H9 (cell line): ENCODE results near the gene CXCR2. TPM values are rescaled to one million over a fixed set of nuclear protein-coding genes. Genes with fewer than 3 reads are reported as not detected.
A peak's percentile ranks its signal among the peaks of the same experiment; 100 is the strongest.

Source experiments
- DNase-seq: peaks from one replicate; pipeline ENCODE4 v3.0.0-alpha.2; 2017
- H2AFZ ChIP-seq: one replicate; pipeline ENCODE4 v1.6.1; 2013; ENCODE audit warnings: mild to moderate bottlenecking, low read length, control low read depth, moderate library complexity
- H2AK5ac ChIP-seq: 2 replicates; pipeline ENCODE4 v1.6.1; 2013; ENCODE audit warnings: low read length, control low read depth, mixed read lengths; ENCODE audit not compliant: insufficient read length
- H2BK120ac ChIP-seq: one replicate; pipeline ENCODE4 v1.6.1; 2013; ENCODE audit warnings: low read depth, mild to moderate bottlenecking, low read length, control low read depth, inconsistent platforms; ENCODE audit not compliant: poor library complexity, severe bottlenecking
- H2BK12ac ChIP-seq: 2 replicates; pipeline ENCODE4 v1.6.1; 2013; ENCODE audit warnings: low read length, control low read depth, mixed read lengths, low read depth; ENCODE audit not compliant: insufficient read length
- H2BK15ac ChIP-seq: 2 replicates; pipeline ENCODE4 v1.6.1; 2013; ENCODE audit warnings: low read depth, low read length, control low read depth
- H2BK20ac ChIP-seq: one replicate; pipeline ENCODE4 v1.6.1; 2013; ENCODE audit warnings: low read depth, mild to moderate bottlenecking, low read length, control low read depth, inconsistent platforms; ENCODE audit not compliant: poor library complexity, severe bottlenecking
- H2BK5ac ChIP-seq: 2 replicates; pipeline ENCODE4 v1.6.1; 2013; ENCODE audit warnings: low read length, control low read depth, mixed read lengths; ENCODE audit not compliant: insufficient read length
- H3K14ac ChIP-seq: 2 replicates; pipeline ENCODE4 v1.6.1; 2013; ENCODE audit warnings: low read length, control low read depth; ENCODE audit not compliant: insufficient read depth
- H3K18ac ChIP-seq: 2 replicates; pipeline ENCODE4 v1.6.1; 2013; ENCODE audit warnings: low read depth, mild to moderate bottlenecking, mixed read lengths, low read length, control low read depth; ENCODE audit not compliant: insufficient read length
- H3K23ac ChIP-seq: 2 replicates; pipeline ENCODE4 v1.6.1; 2013; ENCODE audit warnings: low read length, control low read depth, mixed read lengths, low read depth; ENCODE audit not compliant: insufficient read length
- H3K23me2 ChIP-seq: 2 replicates; pipeline ENCODE4 v1.6.1; 2013; ENCODE audit warnings: low read depth, mild to moderate bottlenecking, mixed read lengths, low read length, control low read depth; ENCODE audit not compliant: insufficient read length, poor library complexity, severe bottlenecking
- H3K27ac ChIP-seq: 2 replicates; pipeline ENCODE4 v1.5.1; 2013; ENCODE audit warnings: low read length, control low read depth, mixed read lengths, low read depth; ENCODE audit not compliant: insufficient read length
- H3K27me3 ChIP-seq: 2 replicates; pipeline ENCODE4 v1.6.1; 2013; ENCODE audit warnings: low read length, control low read depth, inconsistent platforms; ENCODE audit not compliant: insufficient read depth
- H3K4ac ChIP-seq: 2 replicates; pipeline ENCODE4 v1.6.1; 2013; ENCODE audit warnings: low read depth, mild to moderate bottlenecking, control low read depth, inconsistent platforms, low read length, moderate library complexity
- H3K4me1 ChIP-seq: 2 replicates; pipeline ENCODE4 v1.6.1; 2013; ENCODE audit warnings: low read length, control low read depth, inconsistent platforms; ENCODE audit not compliant: insufficient read depth
- H3K4me2 ChIP-seq: 2 replicates; pipeline ENCODE4 v1.6.1; 2013; ENCODE audit warnings: low read length, control low read depth, mixed read lengths; ENCODE audit not compliant: insufficient read length, insufficient read depth
- H3K56ac ChIP-seq: 2 replicates; pipeline ENCODE4 v1.6.1; 2013; ENCODE audit warnings: low read depth, mild to moderate bottlenecking, mixed read lengths, low read length, control low read depth; ENCODE audit not compliant: insufficient read length
- H3K79me1 ChIP-seq: 2 replicates; pipeline ENCODE4 v1.6.1; 2013; ENCODE audit warnings: low read depth, mild to moderate bottlenecking, moderate library complexity, low read length, control low read depth, inconsistent platforms; ENCODE audit not compliant: insufficient read depth, poor library complexity, severe bottlenecking
- H3K79me2 ChIP-seq: 2 replicates; pipeline ENCODE4 v1.6.1; 2013; ENCODE audit warnings: low read length, control low read depth, inconsistent platforms; ENCODE audit not compliant: insufficient read depth
- H3K9ac ChIP-seq: 2 replicates; pipeline ENCODE4 v1.6.1; 2013; ENCODE audit warnings: low read length, control low read depth, mixed read lengths; ENCODE audit not compliant: insufficient read length; ENCODE audit errors: extremely low read depth
- H3K9me3 ChIP-seq: one replicate; pipeline ENCODE4 v1.6.1; 2013; ENCODE audit warnings: low read depth, low read length, inconsistent platforms; ENCODE audit not compliant: control insufficient read depth
- H3T11ph ChIP-seq: one replicate; pipeline ENCODE4 v1.6.1; 2013; ENCODE audit warnings: mild to moderate bottlenecking, low read length, control low read depth, inconsistent platforms
- H4K20me1 ChIP-seq: one replicate; pipeline ENCODE4 v1.6.1; 2013; ENCODE audit not compliant: control insufficient read depth, insufficient read length, insufficient read depth
- H4K5ac ChIP-seq: 2 replicates; pipeline ENCODE4 v1.6.1; 2013; ENCODE audit warnings: low read depth, mild to moderate bottlenecking, mixed read lengths, low read length, control low read depth; ENCODE audit not compliant: insufficient read length
- H4K8ac ChIP-seq: replicated peaks from 2 replicates; pipeline ENCODE4 v1.6.1; 2013; ENCODE audit warnings: low read length, control low read depth, mixed read lengths, low read depth; ENCODE audit not compliant: insufficient read length
- H4K91ac ChIP-seq: 2 replicates; pipeline ENCODE4 v1.6.1; 2013; ENCODE audit warnings: low read depth, mild to moderate bottlenecking, moderate library complexity, mixed read lengths, low read length, control low read depth; ENCODE audit not compliant: insufficient read length
- H3K27ac Mint-ChIP-seq, 3 experiments: 2 replicates in 2 of 3; 3 replicates in 1 of 3; pipeline ENCODE4 v1.8.0; 2020 to 2021; ENCODE audit warnings: mixed read lengths in 3 of 3, mild to moderate bottlenecking in 1 of 3, moderate library complexity in 1 of 3
- H3K27me3 Mint-ChIP-seq: 2 replicates; pipeline ENCODE4 v1.8.0; 2021; ENCODE audit warnings: low read depth, mild to moderate bottlenecking, moderate library complexity, mixed read lengths
- H3K36me3 Mint-ChIP-seq, 3 experiments: 2 replicates in 2 of 3; 3 replicates in 1 of 3; pipeline ENCODE4 v1.8.0; 2020 to 2021; ENCODE audit warnings: low read depth in 3 of 3, mixed read lengths in 3 of 3; ENCODE audit not compliant: insufficient read depth in 1 of 3
- H3K4me1 Mint-ChIP-seq, 2 experiments: 2 replicates each; pipeline ENCODE4 v1.8.0; 2020; ENCODE audit warnings: mixed read lengths in 2 of 2
- H3K4me3 Mint-ChIP-seq, 2 experiments: 2 replicates in 1 of 2; 3 replicates in 1 of 2; pipeline ENCODE4 v1.8.0; 2020 to 2021; ENCODE audit warnings: mild to moderate bottlenecking in 2 of 2, mixed read lengths in 2 of 2, moderate library complexity in 1 of 2
- H3K9me3 Mint-ChIP-seq, 2 experiments: 2 replicates in 1 of 2; 3 replicates in 1 of 2; pipeline ENCODE4 v1.8.0; 2020; ENCODE audit warnings: mild to moderate bottlenecking in 2 of 2, mixed read lengths in 2 of 2, moderate library complexity in 1 of 2
- WGBS: extraction: QIAGEN DNeasy Blood & Tissue Kit; methylation state at CpG from one replicate; pipeline ENCODE4 v1.1.7; 2013; ENCODE audit warnings: missing lambda C conversion rate, low lambda C conversion rate, mixed read lengths; ENCODE audit not compliant: insufficient read length; ENCODE audit errors: extremely low coverage; 5-methylcytosine and 5-hydroxymethylcytosine counted together
- total RNA-seq: library from RNA; stranded (reverse); gene quantifications from 2 replicates; pipeline ENCODE4 v1.2.1, GENCODE V29; 2021
- TF ChIP-seq, protein P1 (sequence below): fragments of 200-600 bp; sonication (generic); conservative IDR thresholded peaks from 3 replicates; pipeline ENCODE4 v1.8.0; 2021; ENCODE audit warnings: antibody characterized with exemption, mild to moderate bottlenecking

Gene CXCR2
- total RNA-seq, 1 experiment from 2014 or later = 0.59 TPM

DNA sequence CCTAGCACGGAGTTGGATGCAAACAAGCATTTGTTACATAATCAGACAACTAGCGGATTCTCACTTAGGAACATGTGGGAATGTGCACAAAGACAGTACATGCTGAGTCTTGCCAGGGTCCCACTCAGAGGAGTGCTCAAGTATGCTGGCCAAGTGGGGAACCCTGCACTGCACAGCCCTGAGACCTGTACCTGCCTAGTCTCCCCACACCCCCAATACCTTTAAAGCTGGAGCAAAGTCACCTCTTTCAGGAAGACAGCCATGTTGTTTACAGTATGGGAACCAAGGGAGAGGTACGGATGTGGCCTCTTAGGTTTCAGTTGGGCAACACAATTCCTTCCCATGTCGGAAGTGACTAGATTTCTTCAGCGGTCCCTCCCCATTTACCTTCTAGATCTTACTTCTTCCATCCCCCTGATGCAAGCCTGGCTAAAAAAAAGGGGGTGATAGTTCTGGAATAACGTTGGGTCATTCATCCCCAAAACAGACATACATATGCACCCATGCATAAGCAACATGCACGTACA, 30.2 kb downstream of the CXCR2 start:
- Histone ChIP-seq H2AK5ac (no peak overlapping the region), H3K27me3 (no peaks in the 10 kb centered on the region), H2BK5ac (no peak overlapping the region), H4K5ac (no peak overlapping the region), H3K23ac (no peak overlapping the region), H3K23me2 (no peaks in the 10 kb centered on the region), H4K91ac (no peak overlapping the region), H3K56ac (no peak overlapping the region), H2AFZ (no peak overlapping the region), H3K79me1 (no peaks in the 10 kb centered on the region), H3K4me2 (no peak overlapping the region), H3K4me1 (no peaks in the 10 kb centered on the region), H4K8ac (no peak overlapping the region), H2BK120ac (no peak overlapping the region), H3K9me3 (no peaks in the 10 kb centered on the region), H2BK15ac (no peak overlapping the region), H2BK12ac (no peak overlapping the region), H3K79me2 (no peaks in the 10 kb centered on the region), H3K27ac (no peak overlapping the region), H3K4ac (no peak overlapping the region), H3K18ac (no peak overlapping the region), H3T11ph (no peak overlapping the region), H2BK20ac (no peak overlapping the region), H3K9ac (no peak overlapping the region), H3K14ac (no peak overlapping the region; the same call in 1 of the 2 replicates), H4K20me1 (no peaks in the 10 kb centered on the region)
- no peak overlapping the region for H3K4me3 Mint-ChIP-seq
- no CpG with 5 or more reads among the region's 7 CpGs for WGBS
- H3K36me3 Mint-ChIP-seq = no peaks in the 10 kb centered on the region; a peak in 1 of 7 replicates
- no peak for DNase-seq
- H3K27ac Mint-ChIP-seq = peak overlapping the region in 1 of 3 experiments; percentile 27; a peak in 1 of 7 replicates
- 0 out of 4 replicates have a peak, but pooled peaks cover 0 to 3% of the 10 kb centered on the region in 2 experiments for H3K4me1 Mint-ChIP-seq
- H3K9me3 Mint-ChIP-seq = no peaks in the 10 kb centered on the region
- TF ChIP-seq, protein P1, sequence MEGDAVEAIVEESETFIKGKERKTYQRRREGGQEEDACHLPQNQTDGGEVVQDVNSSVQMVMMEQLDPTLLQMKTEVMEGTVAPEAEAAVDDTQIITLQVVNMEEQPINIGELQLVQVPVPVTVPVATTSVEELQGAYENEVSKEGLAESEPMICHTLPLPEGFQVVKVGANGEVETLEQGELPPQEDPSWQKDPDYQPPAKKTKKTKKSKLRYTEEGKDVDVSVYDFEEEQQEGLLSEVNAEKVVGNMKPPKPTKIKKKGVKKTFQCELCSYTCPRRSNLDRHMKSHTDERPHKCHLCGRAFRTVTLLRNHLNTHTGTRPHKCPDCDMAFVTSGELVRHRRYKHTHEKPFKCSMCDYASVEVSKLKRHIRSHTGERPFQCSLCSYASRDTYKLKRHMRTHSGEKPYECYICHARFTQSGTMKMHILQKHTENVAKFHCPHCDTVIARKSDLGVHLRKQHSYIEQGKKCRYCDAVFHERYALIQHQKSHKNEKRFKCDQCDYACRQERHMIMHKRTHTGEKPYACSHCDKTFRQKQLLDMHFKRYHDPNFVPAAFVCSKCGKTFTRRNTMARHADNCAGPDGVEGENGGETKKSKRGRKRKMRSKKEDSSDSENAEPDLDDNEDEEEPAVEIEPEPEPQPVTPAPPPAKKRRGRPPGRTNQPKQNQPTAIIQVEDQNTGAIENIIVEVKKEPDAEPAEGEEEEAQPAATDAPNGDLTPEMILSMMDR = no peak
- peaks cover 10% of the 10 kb centered on the region; the same call in 1 of the 2 replicates for H3K27me3 Mint-ChIP-seq
